GM12872 (cell line): ENCODE measurements around the gene SPN.

Source experiments
- TF ChIP-seq, protein P1 (sequence below): IDR thresholded peaks from 3 replicates; pipeline ENCODE4 v1.5.1; 2011; ENCODE audit warnings: low read depth, mild to moderate bottlenecking, low read length, moderate library complexity; ENCODE audit not compliant: insufficient read depth

SPN gene

DNA sequence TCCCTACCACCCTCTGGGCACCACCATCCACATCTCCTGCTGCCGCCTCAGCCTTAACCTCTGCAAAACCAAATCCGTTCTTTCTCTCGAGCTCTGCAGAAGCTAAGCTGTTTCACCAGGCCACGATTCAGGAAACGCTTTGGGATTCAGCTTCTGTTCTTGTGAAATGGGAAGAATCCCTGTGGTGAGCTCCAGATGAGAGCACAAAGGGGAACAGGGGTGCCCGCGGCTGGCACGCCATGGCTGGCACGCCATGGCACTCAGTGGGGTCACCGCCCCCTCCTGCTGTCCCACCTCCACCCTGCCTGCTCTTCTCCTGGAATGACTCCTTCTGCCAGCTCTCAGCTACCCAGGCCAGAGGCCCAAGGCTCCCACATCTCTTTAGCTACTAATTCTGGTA, 21.6 kb downstream of the SPN start:
- TF ChIP-seq, protein P1, sequence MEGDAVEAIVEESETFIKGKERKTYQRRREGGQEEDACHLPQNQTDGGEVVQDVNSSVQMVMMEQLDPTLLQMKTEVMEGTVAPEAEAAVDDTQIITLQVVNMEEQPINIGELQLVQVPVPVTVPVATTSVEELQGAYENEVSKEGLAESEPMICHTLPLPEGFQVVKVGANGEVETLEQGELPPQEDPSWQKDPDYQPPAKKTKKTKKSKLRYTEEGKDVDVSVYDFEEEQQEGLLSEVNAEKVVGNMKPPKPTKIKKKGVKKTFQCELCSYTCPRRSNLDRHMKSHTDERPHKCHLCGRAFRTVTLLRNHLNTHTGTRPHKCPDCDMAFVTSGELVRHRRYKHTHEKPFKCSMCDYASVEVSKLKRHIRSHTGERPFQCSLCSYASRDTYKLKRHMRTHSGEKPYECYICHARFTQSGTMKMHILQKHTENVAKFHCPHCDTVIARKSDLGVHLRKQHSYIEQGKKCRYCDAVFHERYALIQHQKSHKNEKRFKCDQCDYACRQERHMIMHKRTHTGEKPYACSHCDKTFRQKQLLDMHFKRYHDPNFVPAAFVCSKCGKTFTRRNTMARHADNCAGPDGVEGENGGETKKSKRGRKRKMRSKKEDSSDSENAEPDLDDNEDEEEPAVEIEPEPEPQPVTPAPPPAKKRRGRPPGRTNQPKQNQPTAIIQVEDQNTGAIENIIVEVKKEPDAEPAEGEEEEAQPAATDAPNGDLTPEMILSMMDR: no peak

DNA sequence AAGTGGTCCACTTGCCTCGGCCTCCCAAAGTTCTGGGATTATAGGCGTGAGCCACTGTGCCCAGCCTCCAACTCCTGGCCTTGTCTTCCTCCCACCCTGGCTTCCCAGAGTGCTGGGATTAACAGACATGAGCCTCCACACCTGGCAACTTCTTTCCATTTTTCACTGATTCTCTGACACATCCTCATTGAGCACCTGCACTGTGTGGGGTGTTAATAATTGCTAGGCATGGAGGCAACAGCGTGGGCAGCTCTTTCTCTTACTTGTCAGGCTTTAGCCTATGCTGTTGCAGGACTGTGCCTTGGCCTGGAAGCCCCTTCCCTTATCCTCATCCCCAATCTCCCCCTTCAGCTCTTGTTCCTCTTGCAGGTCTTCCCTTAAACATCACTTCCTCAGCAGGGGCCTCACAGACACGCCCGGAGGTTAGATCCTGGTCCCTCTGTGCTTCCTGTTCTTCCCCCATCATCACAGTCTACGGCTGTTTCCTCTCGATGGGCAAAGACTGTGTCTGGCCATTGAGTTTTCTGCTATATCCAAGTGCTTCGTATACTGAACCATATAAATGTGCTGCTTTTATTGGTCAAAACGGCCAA, 23.8 kb downstream of the SPN start:
- TF ChIP-seq, protein P1: no peak

DNA sequence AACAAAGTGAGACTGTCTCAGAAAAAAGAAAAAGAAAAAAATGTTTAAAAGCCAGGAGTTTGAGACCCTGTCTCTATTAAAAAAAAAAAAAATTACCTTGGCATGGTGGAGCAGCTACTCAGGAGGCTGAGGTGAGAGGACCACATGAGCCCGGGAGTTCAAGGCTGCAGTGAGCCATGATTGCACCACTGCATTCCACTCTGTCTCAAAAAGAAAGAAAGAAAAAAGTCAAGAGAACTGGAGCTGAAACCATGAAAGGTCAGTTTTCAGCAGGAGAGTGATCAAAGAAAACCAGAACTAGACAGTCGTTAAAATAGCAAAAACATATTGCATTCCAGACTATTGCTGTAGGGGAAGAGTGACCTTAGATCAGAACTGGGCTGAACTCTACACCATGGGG, 24.7 kb downstream of the SPN start:
- TF ChIP-seq, protein P1: no peak

DNA sequence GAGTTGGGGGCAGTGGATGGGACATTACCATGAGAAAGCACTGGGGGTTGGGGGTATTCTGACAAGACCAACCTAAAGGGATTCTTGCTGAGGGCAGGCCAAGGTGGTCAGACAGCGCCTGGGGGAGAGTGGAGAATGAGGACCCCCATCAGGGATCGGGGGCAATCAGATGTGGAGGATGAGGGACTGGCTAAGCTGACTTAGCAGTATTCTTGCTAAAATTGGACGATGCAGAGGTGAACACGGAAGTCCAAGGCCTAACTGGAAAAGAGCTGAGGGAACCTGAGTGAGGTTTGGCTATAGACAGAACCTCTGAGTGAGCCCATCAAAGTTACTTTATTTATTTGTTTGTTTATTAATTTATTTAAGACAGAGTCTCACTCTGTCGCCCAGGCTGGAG, 25.1 kb downstream of the SPN start:
- TF ChIP-seq, protein P1: no peak

DNA sequence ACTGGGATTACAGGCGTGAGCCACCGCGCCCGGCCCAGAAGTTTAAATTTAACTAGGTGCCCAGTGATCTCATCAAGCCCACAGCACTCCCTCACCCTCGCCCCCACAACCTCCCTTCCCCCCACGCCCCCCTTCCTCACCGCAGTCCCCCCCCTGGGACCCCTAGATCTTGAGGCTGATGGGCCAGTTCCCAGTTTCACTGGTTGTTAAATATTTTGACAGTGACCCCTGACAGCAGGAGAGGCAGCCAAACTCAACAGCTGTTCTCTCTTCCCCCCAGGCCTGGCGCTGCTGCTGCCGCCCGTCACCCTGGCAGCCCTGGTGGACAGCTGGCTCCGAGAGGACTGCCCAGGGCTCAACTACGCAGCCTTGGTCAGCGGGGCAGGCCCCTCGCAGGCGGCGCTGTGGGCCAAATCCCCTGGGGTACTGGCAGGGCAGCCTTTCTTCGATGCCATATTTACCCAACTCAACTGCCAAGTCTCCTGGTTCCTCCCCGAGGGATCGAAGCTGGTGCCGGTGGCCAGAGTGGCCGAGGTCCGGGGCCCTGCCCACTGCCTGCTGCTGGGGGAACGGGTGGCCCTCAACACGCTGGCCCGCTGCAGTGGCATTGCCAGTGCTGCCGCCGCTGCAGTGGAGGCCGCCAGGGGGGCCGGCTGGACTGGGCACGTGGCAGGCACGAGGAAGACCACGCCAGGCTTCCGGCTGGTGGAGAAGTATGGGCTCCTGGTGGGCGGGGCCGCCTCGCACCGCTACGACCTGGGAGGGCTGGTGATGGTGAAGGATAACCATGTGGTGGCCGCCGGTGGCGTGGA, 31.5 kb downstream of the SPN start:
- TF ChIP-seq, protein P1: no peak

DNA sequence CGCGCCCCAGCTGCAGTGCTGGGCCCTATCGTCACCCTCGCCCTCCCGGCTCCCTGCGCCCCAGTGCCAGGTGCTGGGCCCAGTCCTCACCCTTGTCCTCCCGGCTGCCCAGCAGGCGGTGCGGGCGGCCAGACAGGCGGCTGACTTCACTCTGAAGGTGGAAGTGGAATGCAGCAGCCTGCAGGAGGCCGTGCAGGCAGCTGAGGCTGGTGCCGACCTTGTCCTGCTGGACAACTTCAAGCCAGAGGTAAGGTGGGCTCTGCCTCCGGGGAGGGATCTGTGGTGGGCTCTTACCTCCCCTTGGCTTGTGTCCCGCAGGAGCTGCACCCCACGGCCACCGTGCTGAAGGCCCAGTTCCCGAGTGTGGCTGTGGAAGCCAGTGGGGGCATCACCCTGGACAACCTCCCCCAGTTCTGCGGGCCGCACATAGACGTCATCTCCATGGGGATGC, 33.9 kb downstream of the SPN start:
- TF ChIP-seq, protein P1: no peak

DNA sequence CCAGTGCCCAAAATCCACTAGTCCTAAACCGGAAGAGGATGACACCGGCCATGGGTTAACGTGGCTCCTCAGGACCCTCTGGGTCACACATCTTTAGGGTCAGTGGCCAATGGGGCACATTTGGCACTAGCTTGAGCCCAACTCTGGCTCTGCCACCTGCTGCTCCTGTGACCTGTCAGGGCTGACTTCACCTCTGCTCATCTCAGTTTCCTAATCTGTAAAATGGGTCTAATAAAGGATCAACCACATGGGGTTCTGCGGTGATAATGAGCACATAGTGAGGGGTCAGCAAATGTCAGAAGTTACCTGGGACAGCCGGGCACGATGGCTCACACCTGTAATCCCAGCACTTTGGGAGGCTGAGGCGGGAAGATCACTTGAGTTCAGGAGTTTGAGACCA, 34.3 kb downstream of the SPN start:
- TF ChIP-seq, protein P1: no peak
